Right lobe of liver (tissue), 6 donors: ENCODE results near the gene WDR88. TPM values are rescaled to one million over a fixed set of nuclear protein-coding genes. Genes with fewer than 3 reads are reported as not detected.
"Not testable (repeated sequence)": the region's sequence is repeated elsewhere in the genome, so short reads cannot be mapped to it uniquely, and the experiment has no call there.

ENCODE experiments used
- ATAC-seq, 4 donors: fragments of 200-7000 bp; cut with Tn5 transposase; one replicate each; pipeline ENCODE4 v1.9.1; 2020; ENCODE audit warnings: mild to moderate bottlenecking in 4 of 4, moderate library complexity in 4 of 4
- DNase-seq, 3 donors: peaks; one replicate each; pipeline ENCODE4 v3.0.0-alpha.2; 2020
- H3K27ac ChIP-seq, 3 donors: fragments of 200-600 bp; one replicate each; pipeline ENCODE4 v1.8.0; 2022
- H3K27me3 ChIP-seq, 2 donors: fragments of 200-600 bp; one replicate each; pipeline ENCODE4 v1.8.0; 2022
- H3K36me3 ChIP-seq, 4 donors: fragments of 200-600 bp; sonication (generic) in 1 of 4; one replicate each; pipeline versions ENCODE4 v1.5.1 to v1.8.0; 2017 to 2022; ENCODE audit warnings: control low read depth in 1 of 4
- H3K4me1 ChIP-seq, 4 donors: fragments of 200-600 bp; sonication (generic) in 1 of 4; one replicate each; pipeline versions ENCODE4 v1.5.1 to v1.8.0; 2017 to 2022; ENCODE audit warnings: control low read depth in 1 of 4
- H3K4me3 ChIP-seq, 3 donors: fragments of 200-600 bp; one replicate each; pipeline ENCODE4 v1.8.0; 2022
- H3K9me3 ChIP-seq, 4 donors: fragments of 200-600 bp; sonication (generic) in 1 of 4; one replicate each; pipeline versions ENCODE4 v1.5.1 to v1.8.0; 2017 to 2022; ENCODE audit warnings: control low read depth in 1 of 4
- CTCF ChIP-seq, 4 donors: fragments of 200-600 bp in 3 of 4; fragments of 450-650 bp in 1 of 4; IDR thresholded peaks; one replicate each; pipeline versions ENCODE4 v1.5.1 to v1.8.0; 2016 to 2022; ENCODE audit warnings: antibody characterized with exemption in 4 of 4, mild to moderate bottlenecking in 2 of 4
- POLR2A ChIP-seq: fragments of 450-650 bp; IDR thresholded peaks from one replicate; pipeline ENCODE4 v1.6.1; 2017; ENCODE audit warnings: antibody characterized with exemption, mild to moderate bottlenecking
- WGBS: methylation state at CpG from one replicate; pipeline ENCODE4 v1.1.6; 2018; ENCODE audit warnings: low coverage, low lambda C conversion rate; ENCODE audit not compliant: insufficient coverage; ENCODE audit errors: missing lambda C conversion rate; 5-methylcytosine and 5-hydroxymethylcytosine counted together
- intact Hi-C, 2 donors: fragments of 100-400 bp; cut with DNase I; formaldehyde crosslinking; loops; one replicate each; pipeline versions ENCODE4 v1.11.2 to v1.14.1; 2022
- total RNA-seq, 6 experiments: library from RNA; depleted of rRNA in 2 of 6; stranded (reverse); fragments of >200 nt in 2 of 6; fragmentation: NEBNext Ultra II Directional in 3 of 6; extraction: Animal tissue kit (Norgen Biotek cat#: 25700) in 3 of 6; gene quantifications; one replicate each; pipeline versions ENCODE4 v1.1.0 to v1.2.4, GENCODE V29; 2016 to 2023
- donor health status: DM: no; HTN: yes; CAD: no.
- donor health status: DM: no; HTN: no; CAD: no.
- donor health status: DM: no; HTN: no; CAD: no.
- donor health status: DM: no; HTN: yes; CAD: no.
- donor health status: DM: no; HTN: yes; CAD: no.

WDR88 gene
- total RNA-seq, 6 experiments from 2014 or later: not detected

GRCh38 chr19:33150852-33151518 is 19.1 kb downstream of the WDR88 start:
- Histone ChIP-seq H3K27me3 (no peaks in the 10 kb centered on the region), H3K4me1 (no peaks in the 10 kb centered on the region), H3K9me3 (no peaks in the 10 kb centered on the region), H3K27ac (no peak overlapping the region), H3K4me3 (no peak overlapping the region), H3K36me3 (no peaks in the 10 kb centered on the region)
- no peak for TF ChIP-seq POLR2A
- ATAC-seq (peak in 1 of 4 donors; percentile 32), DNase-seq (no peak)
- intact Hi-C loops: no loop called here
- 55% methylated on average over 5 of the region's 14 CpGs for WGBS

GRCh38 chr19:33152176-33152575 is 20.3 kb downstream of the WDR88 start:
- TF ChIP-seq POLR2A (no peak), CTCF (IDR thresholded peaks at IDR 0.05) (no peak)
- no peaks in the 10 kb centered on the region for H3K4me1 ChIP-seq
- intact Hi-C loops: no loop called here
- H3K4me3 ChIP-seq: no peak overlapping the region
- no peaks in the 10 kb centered on the region for H3K27me3 ChIP-seq
- ATAC-seq: peak in 2 of 4 donors; percentile 76 to 90
- WGBS: 0% methylated on average over 2 of the region's 2 CpGs
- H3K9me3 ChIP-seq: no peaks in the 10 kb centered on the region
- DNase-seq: no peak
- no peak overlapping the region for H3K27ac ChIP-seq
- H3K36me3 ChIP-seq: no peaks in the 10 kb centered on the region

- H3K27ac ChIP-seq, DNase-seq, H3K9me3 ChIP-seq, H3K27me3 ChIP-seq, intact Hi-C loops, H3K4me3 ChIP-seq, H3K4me1 ChIP-seq, H3K36me3 ChIP-seq, ATAC-seq: not testable (repeated sequence)
- WGBS: 71% methylated on average over 3 of the region's 4 CpGs
Measured at GRCh38 chr19:33152625-33153024, 20.7 kb downstream of the WDR88 start.

GRCh38 chr19:33154313-33154712 is 22.4 kb downstream of the WDR88 start:
- WGBS: 84% methylated on average over 6 of the region's 6 CpGs
- DNase-seq, H3K27me3 ChIP-seq, H3K27ac ChIP-seq, H3K9me3 ChIP-seq, H3K4me3 ChIP-seq, ATAC-seq, H3K36me3 ChIP-seq, intact Hi-C loops: not testable (repeated sequence)
- H3K4me1 ChIP-seq: peaks cover 0 to 14% (median 3%) of the 10 kb centered on the region in 4 donors

GRCh38 chr19:33156334-33156733 is 24.4 kb downstream of the WDR88 start:
- no peak for DNase-seq
- TF ChIP-seq CTCF (IDR thresholded peaks at IDR 0.05) (no peak), POLR2A (no peak)
- Histone ChIP-seq H3K4me1 (peaks cover 0 to 14% (median 3%) of the 10 kb centered on the region in 4 donors), H3K4me3 (no peak overlapping the region), H3K27me3 (no peaks in the 10 kb centered on the region), H3K9me3 (no peaks in the 10 kb centered on the region), H3K27ac (no peak overlapping the region), H3K36me3 (no peaks in the 10 kb centered on the region)
- ATAC-seq: peak in 2 of 4 donors; percentile 43 to 62
- intact Hi-C loops: no loop called here
- 51% methylated on average over 5 of the region's 5 CpGs for WGBS

GRCh38 chr19:33157906-33158305 is 26.0 kb downstream of the WDR88 start:
- WGBS: 0% methylated on average over 2 of the region's 3 CpGs

More at GRCh38 chr19:33157906-33158305, 26.0 kb downstream of the WDR88 start:
- no peaks in the 10 kb centered on the region for H3K9me3 ChIP-seq
- H3K27me3 ChIP-seq: no peaks in the 10 kb centered on the region
- H3K36me3 ChIP-seq: no peaks in the 10 kb centered on the region
- peaks cover 0 to 14% (median 3%) of the 10 kb centered on the region in 4 donors for H3K4me1 ChIP-seq
- H3K27ac ChIP-seq: peak overlapping the region in 2 of 3 donors; percentile 18 to 32
- H3K4me3 ChIP-seq: no peak overlapping the region
- intact Hi-C loops: no loop called here
- no peak for TF ChIP-seq CTCF (IDR thresholded peaks at IDR 0.05)
- no peak for TF ChIP-seq POLR2A
- DNase-seq (no peak), ATAC-seq (peak; percentile 39 to 56 (median 49))
